Adrenal gland (tissue), 5 donors: ENCODE measurements around the gene MAK.

Source experiments
- CTCF ChIP-seq, 6 experiments: fragments of 450-650 bp in 4 of 6; fragments of 200-600 bp in 2 of 6; sonication (generic) in 1 of 6; IDR thresholded peaks; 1 replicate in 5 of 6; 2 replicates in 1 of 6; pipeline versions ENCODE4 v1.5.1 to v1.8.0; 2016 to 2021; ENCODE audit warnings: antibody characterized with exemption in 6 of 6, mild to moderate bottlenecking in 2 of 6, moderate library complexity in 1 of 6
- POLR2A ChIP-seq, 2 donors: fragments of 450-650 bp; IDR thresholded peaks; one replicate each; pipeline ENCODE4 v1.6.1; 2017; ENCODE audit warnings: antibody characterized with exemption in 2 of 2, mild to moderate bottlenecking in 2 of 2, moderate library complexity in 1 of 2
- donor health status: DM: no; HTN: no; CAD: no.

GRCh38 chr6:10721850-10722569 is 116.3 kb downstream of the MAK start:
- no peak for TF ChIP-seq POLR2A (IDR thresholded peaks at IDR 0.05)
- TF ChIP-seq CTCF (IDR thresholded peaks at IDR 0.05) = no peak
